Measurements from ENCODE around the gene ALX1.

The ALX1 gene

DNA sequence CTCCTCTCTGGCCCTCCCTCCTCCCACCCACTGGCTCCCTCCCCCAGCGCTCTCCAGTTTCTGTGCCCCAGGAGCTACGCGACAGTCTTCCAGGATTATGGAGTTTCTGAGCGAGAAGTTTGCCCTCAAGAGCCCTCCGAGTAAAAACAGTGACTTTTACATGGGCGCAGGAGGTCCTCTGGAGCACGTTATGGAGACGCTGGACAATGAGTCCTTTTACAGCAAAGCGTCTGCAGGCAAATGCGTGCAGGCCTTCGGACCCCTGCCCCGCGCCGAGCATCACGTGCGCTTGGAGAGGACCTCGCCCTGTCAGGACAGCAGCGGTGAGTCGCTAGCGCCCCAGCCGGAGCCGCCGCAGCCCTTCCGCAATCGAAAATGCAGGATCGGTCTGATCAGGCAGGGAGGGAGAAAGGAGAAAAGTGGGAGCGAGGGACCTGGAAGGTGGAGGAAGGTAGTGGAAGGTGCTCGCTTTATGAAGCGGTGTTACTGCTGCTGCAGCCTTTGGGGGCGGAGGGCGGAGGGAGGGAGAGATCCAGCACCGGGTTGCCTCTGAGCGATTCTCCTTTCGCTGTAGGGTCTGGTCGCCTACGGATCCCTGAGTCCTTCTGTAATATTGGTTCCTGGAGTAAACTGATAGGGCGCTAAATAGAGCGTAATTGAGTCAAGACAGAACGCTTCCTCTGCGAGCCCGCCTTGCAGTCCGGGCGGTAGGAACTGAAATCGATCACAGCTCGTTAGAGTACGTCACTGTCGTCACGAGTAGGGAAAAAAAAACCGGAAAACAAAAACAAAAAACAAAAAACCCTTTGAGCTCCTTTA, at the start of gene ALX1:
Gene ALX1 (plus strand): TSS at position 56 of the 819 bp plus-strand sequence. CDS start 42 bp downstream, at position 98.
- peak; percentile 33 for DNase-seq

DNA sequence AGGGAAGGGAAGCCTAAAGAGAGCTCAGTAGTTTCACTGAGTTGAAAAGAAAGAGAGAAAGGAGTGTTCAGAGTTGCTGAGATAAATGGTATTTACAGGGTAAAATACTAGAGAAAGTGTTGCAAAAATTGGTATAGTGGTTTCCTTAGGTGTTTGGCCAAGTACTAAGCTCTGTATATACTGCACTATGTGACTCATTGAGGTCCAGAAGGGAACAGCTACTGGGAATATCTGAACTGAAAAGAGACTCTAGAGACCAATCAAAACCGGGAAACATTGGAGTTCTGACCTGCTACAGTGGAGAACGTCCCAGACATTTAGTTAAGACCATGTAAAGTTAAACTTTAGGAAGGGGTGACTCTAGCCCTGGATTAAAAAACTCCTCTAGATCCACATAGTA, 42.7 kb upstream of the ALX1 start:
- DNase-seq, result no peak

DNA sequence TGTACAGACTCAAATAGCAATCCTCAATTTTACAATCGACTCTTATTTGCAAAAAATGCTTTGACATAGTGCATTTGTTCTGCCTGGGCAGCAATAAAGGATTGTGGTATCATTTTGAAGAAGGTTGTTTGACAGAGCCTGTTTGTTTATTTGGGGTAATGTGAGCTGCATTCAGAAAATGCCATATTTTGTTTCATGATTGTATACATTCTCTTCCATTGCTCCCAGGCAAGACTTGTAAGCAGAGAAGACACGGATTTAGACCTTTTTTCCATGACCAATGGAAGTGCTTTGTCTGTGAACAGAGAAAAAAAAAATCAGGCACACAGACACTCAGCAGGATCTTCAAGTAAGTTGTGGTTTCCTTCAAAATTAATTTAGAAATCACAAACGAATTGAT, 35.5 kb upstream of the ALX1 start:
- no peak for DNase-seq

DNA sequence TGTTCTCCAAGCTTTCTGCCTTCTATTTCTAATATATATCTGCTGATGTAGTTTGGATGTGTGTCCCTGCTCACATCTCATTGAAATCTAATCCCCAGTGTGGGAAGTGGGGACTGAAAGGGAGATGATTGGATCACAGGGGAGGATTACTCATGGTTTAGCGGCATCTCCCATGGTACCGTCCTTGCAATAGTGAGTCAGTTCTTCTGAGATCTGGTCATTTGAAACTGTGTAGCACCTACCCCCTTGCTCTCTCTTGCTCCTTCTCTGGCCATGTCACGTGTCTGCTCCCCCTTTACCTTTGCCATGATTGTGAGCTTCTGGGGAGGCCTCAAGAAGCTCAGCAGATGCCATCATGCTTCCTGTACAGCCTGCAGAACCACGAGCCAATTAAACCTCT, 26.2 kb upstream of the ALX1 start:
- DNase-seq, result no peak

DNA sequence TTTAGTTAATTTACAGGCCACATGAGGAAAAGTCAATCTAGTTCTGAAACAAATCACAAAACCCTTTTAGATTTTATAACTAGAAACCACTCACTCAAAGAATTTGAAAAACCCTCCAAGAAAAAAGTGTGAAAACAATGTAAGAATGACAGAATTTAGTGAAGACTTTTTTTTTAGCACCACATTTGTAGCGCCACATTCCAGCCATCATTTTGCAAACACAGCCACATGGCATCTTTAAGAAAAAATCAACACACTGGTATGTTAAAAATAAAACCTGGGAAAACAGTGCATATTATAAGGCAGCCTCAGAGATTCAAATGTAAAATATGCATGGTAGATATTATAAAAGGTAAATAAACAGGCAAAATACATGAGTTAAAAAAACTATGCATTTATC, 22.3 kb upstream of the ALX1 start:
- DNase-seq, result no peak

DNA sequence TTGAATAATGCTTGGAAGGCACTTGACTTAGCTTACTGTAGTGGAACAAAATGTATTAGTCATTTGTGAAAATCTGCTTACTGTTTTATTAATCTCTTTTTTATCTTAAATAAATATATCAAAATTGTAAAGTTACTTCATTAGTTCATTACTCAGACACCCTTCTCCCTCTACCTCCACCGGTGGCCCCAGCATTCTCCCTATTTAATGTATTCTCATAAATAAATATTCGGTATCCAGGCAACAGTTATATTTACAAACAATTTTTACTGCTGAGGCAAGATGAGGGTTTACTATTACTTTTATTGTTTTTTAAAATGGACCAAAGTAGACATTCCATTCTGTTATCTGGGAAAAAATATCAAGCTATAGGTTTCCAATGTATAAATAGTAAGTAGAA, 19.6 kb upstream of the ALX1 start:
- DNase-seq, result no peak

DNA sequence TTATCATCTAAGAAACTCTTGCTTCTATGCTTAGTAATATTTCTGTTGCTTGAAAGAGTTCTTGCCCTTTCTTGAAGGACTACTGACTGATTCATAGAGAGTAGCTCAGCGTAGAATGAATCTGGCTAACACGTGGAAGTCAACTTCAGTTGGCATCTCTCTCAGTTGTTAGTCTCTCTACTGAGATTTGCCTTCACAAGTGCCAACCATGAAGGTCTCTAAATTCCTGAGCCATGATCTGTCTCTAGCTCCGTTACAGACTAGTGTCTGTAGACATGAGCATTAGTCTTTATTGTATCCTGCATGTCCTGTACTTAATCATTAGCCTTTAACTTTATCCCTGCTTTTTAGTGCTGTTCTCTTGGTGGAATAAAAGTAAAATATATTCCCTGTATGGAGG, 19.1 kb upstream of the ALX1 start:
- DNase-seq, result no peak

DNA sequence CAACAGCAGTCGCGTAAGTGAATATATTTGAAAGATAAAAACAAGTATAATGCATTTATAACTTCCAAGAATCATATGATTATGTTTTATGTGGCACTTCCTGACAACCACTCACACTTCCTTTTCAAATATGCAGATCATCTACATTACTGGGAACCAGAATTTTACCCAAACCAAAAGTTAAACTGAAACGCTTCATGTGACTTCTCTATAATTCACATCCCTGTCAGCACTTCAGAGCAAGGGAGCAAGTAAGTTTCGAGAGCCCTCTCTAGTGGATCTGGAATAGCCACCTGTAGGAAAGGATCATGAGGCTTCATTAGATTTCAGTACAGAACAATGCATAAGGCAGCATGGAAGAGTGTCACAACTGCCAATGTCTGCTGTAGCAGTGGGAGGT, 13.7 kb upstream of the ALX1 start:
- no peak for DNase-seq

DNA sequence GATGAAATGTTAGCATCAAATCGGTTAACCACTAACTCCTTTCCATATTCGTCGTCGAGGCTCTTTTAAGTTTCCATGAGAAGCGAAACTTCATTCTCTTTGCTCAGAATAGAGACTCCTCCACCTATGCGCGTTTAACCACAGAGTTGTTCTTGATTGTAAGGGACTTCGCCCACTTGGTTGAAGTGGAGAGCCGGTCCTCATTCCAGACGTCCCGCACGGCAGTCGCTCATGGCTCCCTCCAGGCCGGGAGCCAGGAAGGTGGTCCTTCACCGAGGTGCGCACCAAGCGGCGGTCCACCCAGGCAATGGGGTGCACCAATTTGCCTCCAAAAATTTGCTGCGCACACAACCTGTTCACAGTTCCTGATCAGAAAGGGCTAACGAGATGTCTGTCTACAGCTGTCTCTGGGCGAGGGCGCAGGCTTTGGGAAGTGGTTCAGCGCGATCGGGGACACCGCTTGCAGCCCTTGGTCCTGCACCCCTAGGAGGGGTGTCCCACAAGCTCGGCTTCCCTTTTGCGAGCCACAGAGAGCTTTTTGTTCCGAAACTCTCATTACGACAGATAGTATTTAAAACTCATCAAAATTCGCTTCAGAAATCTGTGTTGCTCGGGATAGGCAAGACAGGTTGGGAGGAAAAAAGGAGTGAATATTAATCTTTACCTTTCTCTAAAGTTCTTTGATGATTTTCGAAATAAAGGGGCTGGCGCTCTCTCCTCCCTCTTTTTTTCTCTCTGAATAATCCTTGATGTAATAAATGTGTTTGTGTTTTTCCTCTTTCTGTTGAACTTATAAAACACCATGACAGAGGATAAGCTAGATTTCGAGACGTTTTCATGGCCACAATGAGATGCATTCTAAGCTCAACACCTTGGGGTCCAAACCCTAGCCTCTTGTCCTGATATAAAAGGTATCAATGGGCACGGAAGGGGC, 6.4 kb upstream of the ALX1 start:
- DNase-seq, result no peak

DNA sequence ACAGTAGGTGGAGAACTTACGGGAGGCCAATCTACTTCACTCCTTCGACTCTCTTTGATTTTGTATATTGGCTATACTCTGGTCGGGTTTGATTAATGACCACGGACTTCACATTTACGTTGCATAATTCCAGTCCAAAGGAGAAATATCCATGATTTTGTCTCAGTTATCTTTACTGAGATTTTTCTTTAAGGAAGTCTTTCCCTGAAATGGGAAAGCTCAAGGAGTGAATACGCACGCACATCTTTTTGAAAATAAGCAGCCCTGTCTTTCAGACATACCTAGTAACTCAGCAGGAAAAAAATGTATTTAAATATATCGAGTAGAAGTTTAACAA, 5.7 kb upstream of the ALX1 start:
- no peak for DNase-seq

DNA sequence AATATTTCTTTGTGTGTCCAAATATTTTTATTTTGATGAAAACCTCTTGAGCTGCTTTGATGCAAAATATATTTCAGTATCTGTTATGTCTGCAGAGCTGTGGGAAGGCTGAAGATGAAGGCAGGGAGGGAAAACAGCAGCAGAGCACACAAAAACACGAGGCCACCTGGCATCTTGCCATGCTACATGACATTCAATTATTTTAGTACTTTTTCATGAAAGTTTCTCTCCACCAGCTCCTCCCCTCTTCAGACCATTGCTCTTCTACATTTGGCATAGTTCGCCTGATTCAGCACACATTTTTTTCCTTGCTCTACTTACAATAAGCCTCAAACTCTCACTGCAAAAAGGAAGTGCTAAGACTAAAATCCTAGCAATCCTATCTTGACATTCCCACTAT, 4.6 kb upstream of the ALX1 start:
- DNase-seq, result no peak

DNA sequence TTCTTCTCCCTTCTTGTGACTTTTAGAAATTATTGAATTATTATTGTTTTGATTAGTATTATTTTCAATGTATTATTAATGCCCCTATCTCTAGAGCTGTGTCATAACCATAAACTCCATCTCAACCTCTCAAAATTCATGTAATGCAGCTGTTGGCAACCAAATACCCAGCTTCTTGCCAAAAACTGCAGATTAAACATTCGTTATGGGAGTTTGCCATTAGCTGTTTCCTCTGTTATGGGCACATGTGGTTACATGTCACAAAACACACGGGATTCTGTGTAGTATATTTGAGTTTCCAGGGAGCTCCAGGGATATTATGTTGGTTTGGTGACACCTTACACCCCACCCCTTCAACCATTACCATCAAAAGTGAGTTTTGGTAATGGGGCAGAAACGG, 2.8 kb upstream of the ALX1 start:
- DNase-seq, result no peak

DNA sequence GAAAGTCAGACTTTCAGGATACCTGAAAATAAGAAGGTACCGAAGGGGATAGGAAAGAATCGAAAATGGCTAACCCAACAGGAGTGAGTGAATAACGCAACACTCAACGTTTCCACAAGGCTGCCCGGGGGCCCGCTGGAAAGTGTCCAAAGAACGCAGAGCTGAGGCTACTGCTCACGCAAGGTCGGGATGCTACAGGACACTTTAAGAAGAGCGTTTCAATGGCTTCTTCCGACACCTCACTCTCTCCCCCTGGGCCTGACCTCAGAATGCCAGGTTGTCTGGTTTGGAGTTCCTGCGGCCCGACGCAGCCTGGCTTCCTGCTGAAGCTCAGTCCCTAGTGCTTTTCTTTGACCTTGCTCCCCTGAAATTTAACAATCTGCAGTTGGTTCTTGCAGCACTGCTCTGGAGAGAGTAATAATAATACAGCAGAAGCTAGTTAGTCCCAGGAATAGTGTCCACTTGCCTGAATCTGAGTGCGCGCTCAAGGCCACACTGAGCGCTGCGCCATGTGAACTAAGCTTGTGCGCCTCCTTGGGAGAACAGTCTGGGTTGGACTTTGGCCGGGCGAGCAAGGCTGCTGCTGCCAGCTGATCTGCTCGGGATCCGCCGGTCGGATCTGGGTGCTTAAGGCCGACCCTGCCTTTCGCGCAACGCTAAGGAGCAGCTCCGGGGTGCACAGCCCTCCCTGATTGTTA, 2.0 kb upstream of the ALX1 start:
- DNase-seq, result no peak

DNA sequence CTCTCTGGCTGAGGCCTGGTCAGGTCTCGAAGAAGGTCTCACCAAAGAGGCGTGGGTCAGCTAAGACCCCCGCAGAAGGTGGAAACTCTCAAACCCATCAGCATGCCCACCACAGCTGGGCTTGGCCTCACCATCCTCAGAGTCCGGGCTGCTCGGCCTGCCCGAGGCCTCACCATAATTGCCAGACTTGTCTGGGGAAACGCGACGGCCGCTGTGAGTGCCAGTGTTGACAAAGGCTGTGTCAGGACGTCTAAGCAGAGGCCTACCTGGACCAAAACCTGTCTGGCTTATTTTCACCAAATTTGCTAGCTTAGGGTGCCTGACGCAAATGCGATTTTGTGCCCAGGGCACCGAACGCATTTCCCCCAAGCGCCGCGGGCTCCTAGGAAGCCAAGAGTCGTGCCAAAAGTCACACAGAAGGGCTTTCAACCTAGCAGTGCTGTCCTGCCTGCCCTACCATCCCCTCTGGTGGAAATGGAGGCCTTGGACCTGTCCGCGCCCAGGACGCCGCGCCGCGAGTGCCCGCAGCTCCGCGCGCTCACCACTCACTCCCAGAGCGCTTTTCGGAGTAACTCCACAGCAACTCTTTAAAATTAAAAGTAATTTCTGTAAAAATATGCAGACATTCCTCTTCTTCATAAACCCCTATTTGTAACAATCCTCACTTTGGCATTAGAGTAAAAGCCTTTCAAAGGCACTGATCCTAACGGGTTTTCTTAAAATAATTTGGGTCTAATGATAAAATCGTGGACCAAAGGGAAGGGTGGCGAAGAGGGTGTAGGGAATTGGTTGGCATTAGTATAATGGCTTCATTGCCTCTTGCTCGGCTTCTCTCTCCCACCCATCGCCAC, 1.2 kb upstream of the ALX1 start:
- DNase-seq, result no peak

DNA sequence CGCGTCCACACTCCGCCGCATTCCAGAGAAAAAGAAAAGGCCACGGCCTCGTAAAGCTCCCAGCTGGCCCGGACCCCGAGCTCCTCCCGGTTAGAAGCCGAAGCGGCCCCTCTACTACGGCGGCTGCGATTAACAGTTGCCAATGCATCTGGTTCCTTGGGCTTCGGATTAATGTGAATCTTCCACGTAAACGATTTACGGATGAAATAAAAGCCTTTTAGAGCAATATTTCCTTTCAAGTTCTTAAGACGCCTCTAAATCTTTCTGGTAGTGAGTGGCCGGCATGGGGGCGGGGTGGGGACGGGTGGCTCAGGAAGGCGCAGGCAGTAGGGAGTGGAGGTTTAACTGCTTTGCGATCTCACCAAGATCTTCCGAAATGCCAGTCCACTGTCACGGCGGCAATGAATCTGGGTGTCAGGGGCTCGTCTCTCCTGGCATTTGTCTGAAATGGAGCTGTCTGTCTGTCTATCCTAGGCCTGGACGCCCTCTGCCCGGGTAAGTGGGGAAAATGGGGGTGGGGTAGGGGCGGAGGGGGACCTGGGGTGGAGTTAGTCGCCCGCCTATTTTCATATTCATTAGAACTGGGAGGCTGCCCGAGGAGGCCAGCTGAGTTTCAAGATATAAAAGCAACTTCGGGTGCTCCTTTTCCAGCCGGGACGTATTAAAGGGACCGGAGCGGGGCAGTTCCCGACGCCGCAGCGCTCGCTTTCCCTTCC, 413 bp upstream of the ALX1 start:
- DNase-seq, result no peak

DNA sequence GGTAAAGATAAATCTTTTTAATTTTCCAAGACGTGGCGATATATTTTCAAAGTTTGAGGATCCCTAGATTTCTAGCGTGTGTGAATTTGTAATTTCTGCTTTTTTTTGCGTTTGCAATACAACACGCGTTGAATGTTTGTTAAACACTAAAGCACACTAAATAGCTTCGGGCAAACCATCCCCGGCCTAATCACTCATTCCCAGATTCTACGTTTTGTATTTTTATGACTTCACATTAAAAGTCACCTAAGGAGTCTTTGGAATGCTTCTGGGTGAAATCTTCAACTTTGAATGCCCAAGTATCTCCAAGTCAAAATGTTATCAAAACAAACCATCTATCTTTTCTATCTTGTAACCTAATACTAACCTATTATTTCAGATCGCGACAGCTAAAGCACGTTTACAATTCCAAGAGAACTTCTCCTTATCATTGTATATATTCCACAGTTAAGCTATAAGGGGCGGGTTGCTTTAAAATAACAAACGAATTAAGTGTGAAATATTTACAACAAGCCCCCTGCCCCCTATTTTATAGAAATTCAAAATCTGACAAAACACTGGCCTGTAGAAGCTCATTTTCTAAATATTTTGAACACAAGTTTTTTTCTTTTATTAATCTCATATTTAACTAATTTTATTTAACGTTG, 1.1 kb downstream of the ALX1 start:
- DNase-seq, result no peak

DNA sequence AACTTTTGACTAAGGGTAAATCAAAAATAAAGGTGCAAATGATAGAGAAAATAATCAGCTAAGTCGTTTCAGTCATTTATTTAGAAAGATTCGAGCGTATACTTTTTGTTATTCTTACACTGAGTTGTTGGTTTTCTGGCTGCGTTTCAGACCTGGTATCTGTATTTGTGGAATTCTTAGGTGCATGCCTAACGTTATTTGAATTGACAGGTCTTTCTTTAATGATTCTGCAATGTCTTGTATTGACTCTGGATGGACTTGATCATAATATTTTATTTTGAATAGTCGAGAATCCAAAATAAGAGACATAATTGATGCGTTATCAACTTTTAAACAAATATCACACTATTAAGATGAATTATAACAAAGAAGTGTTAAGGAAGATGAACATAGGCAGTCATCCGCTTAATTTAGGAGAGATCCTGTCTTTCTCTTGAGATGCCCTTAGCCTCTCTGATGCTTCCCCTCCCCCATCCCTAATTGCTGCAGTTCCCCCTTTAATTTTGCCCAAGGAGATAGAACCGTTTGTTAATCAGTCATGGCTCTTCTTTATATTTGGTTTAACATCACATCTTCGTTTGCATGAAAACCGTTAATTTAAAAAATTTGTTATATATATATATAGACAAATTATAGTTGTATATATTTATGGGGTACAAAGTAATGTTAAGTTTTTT, 1.8 kb downstream of the ALX1 start:
- DNase-seq, result no peak

DNA sequence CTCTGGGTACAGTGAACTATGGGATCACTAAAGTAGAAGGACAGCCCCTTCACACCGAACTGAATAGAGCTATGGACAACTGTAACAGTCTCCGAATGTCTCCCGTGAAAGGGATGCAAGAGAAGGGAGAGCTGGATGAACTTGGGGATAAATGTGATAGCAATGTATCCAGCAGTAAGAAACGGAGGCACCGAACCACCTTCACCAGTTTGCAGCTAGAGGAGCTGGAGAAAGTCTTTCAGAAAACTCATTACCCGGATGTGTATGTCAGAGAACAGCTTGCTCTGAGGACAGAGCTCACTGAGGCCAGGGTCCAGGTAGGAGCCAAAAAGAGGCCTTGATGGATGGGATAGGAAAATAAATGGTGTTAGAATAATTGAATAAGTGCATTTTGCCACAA, 3.5 kb downstream of the ALX1 start:
- DNase-seq, result no peak

DNA sequence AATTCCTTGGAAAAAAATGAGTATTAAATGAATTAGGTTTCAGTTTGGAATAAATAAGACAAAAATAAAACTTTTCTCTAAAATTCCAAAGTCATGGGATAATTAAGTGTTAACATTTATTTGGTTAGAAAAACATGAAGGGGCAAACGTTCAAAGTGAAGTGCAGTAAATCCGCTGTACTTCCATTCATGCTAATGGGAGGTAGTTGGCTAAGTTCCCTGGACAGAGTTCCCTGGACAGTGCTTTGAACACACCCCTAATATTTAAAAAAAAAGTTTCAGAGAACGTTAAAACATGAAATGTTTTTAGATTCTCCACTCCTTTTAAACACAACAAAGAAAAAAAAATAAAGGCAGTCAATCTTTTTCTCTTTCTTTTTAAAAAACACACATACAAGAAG, 16.3 kb downstream of the ALX1 start:
- DNase-seq, result no peak

DNA sequence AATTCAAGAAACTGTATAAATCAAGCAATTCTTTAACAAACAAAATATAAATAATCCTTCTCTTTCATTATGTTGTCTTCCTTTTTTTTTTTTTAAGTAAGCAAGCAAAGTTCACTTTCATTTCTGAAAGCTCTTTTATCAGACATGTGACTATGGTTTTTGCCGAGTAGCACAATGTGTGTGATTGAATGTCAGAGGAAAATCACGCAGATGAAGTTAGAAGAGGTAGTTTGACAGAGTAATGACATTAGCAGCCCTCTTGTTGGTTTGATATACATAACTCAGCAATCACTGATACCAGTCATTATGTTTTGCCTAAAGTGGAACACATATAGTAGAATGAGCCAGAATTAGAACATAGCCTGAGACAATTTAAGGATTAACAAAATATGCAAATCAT, 19.0 kb downstream of the ALX1 start:
- DNase-seq, result no peak

DNA sequence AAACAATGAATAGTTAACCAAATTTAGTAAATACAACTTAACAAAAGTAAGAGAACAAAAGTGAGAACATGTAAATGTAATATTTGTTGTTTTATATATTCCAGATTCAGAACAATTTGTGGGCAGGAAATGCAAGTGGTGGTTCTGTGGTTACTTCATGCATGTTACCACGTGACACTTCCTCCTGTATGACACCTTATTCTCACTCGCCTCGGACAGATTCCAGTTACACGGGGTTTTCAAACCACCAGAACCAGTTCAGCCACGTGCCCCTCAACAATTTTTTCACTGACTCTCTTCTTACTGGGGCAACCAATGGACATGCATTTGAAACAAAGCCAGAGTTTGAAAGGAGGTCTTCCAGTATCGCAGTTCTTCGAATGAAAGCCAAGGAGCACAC, 21.0 kb downstream of the ALX1 start:
- no peak for DNase-seq
